NCI-H2107 (cell line): ENCODE data around the gene NR5A1.

Experiments used
- DNase-seq: peaks from one replicate; lab custom pipeline; 2025; lab: John Stamatoyannopoulos, UW

Gene NR5A1

GRCh38 chr9:124498499-124499146 is 8.6 kb downstream of the NR5A1 start:
- DNase-seq, result no peak

- no peak for DNase-seq
Measured at GRCh38 chr9:124498040-124498439, 9.2 kb downstream of the NR5A1 start.

- no peak for DNase-seq
Measured at GRCh38 chr9:124497441-124497840, 9.8 kb downstream of the NR5A1 start.

- DNase-seq, result no peak
Measured at GRCh38 chr9:124496463-124496862, 10.7 kb downstream of the NR5A1 start.

GRCh38 chr9:124496075-124496449 is 11.1 kb downstream of the NR5A1 start:
- DNase-seq, result no peak

GRCh38 chr9:124495126-124496074 is 11.8 kb downstream of the NR5A1 start:
- DNase-seq, result no peak

- no peak for DNase-seq
Measured at GRCh38 chr9:124493794-124494479, 13.3 kb downstream of the NR5A1 start.

- no peak for DNase-seq
Measured at GRCh38 chr9:124493218-124493617, 14.0 kb downstream of the NR5A1 start.

- DNase-seq, result no peak
Measured at GRCh38 chr9:124492818-124493217, 14.4 kb downstream of the NR5A1 start.

- no peak for DNase-seq
Measured at GRCh38 chr9:124491049-124491975, 15.9 kb downstream of the NR5A1 start.

GRCh38 chr9:124490004-124490403 is 17.2 kb downstream of the NR5A1 start:
- no peak for DNase-seq

GRCh38 chr9:124489222-124489621 is 18.0 kb downstream of the NR5A1 start:
- DNase-seq, result no peak

GRCh38 chr9:124488641-124489210 is 18.5 kb downstream of the NR5A1 start:
- DNase-seq, result no peak

- DNase-seq, result no peak
Measured at GRCh38 chr9:124487260-124488182, 19.7 kb downstream of the NR5A1 start.

- no peak for DNase-seq
Measured at GRCh38 chr9:124486778-124487259, 20.4 kb downstream of the NR5A1 start.

- no peak for DNase-seq
Measured at GRCh38 chr9:124485936-124486335, 21.3 kb downstream of the NR5A1 start.

- no peak for DNase-seq
Measured at GRCh38 chr9:124485201-124485600, 22.0 kb downstream of the NR5A1 start.

GRCh38 chr9:124483481-124483880 is 23.7 kb downstream of the NR5A1 start:
- no peak for DNase-seq

- no peak for DNase-seq
Measured at GRCh38 chr9:124482431-124483031, 24.7 kb downstream of the NR5A1 start.

GRCh38 chr9:124481115-124481514 is 26.1 kb downstream of the NR5A1 start:
- DNase-seq, result no peak
